ENCODE measurements around the gene PCDH9.
"Not testable (repeated sequence)": the region's sequence is repeated elsewhere in the genome, so short reads cannot be mapped to it uniquely, and the experiment has no call there.

The PCDH9 gene

GRCh38 chr13:66259426-66259825, 970.7 kb downstream of the PCDH9 start:
- not testable (repeated sequence) for DNase-seq (ENCODE audit: low spot score in 2 of 2); H3K9me3 Mint-ChIP-seq; H3K4me3 Mint-ChIP-seq; H3K27ac Mint-ChIP-seq; H3K36me3 Mint-ChIP-seq; H3K27me3 Mint-ChIP-seq; ATAC-seq (ENCODE audit: low read depth); H3K4me1 Mint-ChIP-seq

Data from memory B cell (primary cell).